ENCODE measurements around the gene UNKL. TPM values are rescaled to one million over a fixed set of nuclear protein-coding genes. Genes with fewer than 3 reads are reported as not detected.

Gene UNKL
- total and polyA plus RNA-seq, 7 experiments from 2014 or later, result 4.0 to 152 (median 95.3) TPM

DNA sequence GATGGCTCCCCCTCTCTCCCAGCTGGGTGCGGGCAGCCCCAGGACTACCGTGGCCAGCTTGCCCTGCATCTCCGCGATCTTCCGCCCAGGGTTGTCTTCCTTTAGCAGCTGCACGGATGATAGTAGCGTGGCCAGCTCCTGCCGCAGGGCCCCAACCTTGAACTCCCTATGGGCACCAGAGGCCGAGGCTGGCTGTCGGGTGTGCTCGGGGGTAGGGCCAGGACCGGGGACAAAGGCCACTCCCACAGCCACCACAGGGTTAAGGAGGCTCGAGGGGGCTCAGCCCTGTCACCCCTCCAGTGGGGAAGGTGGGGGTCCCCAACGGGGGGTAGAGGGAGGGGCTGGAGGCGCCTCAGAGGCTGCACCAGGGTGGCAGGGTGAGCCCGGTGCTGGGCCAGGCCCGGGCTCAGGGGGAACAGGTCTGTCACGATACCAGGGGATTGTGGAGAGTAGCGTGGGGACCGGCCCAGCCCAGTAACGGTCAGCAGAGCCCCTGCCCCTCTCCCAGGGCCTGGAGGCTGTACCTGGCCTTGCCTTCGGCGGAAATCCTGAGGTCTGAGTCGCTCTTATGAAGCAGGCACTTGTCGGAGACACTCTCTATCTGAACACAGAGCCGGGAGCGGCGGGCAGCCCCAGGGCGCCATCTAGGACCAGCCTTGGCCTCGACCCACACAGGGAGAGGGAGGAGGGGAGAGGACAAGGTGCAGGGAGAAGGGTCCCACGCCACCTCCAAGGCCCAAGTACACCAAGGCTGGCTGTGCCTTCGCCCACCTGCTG, 21.6 kb upstream of the UNKL start:
- ATAC-seq, result no peak
- no peak for DNase-seq
- H3K27ac Mint-ChIP-seq, result no peak overlapping the region
- peaks cover 0 to 3% (median 0%) of the 10 kb centered on the region in 7 donors for H3K4me1 Mint-ChIP-seq
- Histone ChIP-seq H3K9me3 (ENCODE audit: control insufficient read depth in 2 of 3, low read length in 3 of 3) (no peaks in the 10 kb centered on the region), H3K27me3 (ENCODE audit: control insufficient read depth in 2 of 2, insufficient read depth in 2 of 2, low read length in 2 of 2) (no peaks in the 10 kb centered on the region), H3K36me3 (ENCODE audit: control insufficient read depth in 2 of 3, insufficient read depth in 3 of 3, low read length in 3 of 3) (peaks cover 0 to 6% (median 0%) of the 10 kb centered on the region in 3 experiments), H3K27ac (ENCODE audit: low read depth, low read length) (no peak overlapping the region), H3K4me3 (ENCODE audit: low read length) (no peak overlapping the region), H3K4me1 (ENCODE audit: control insufficient read depth in 2 of 2, insufficient read depth in 2 of 2, low read length in 2 of 2) (no peaks in the 10 kb centered on the region)
- intact Hi-C loops (cut with micrococcal nuclease), result no loop called here
- H3K27me3 Mint-ChIP-seq, result peaks cover 0 to 2% (median 0%) of the 10 kb centered on the region in 5 donors
- ChIA-PET POLR2A (no interaction called here), CTCF (interaction anchor here (0.6 kb wide), 1 partner anchor 799 kb away, joined by 3 read pairs; no protein-coding TSS in a partner anchor)
- no peak overlapping the region for H3K4me3 Mint-ChIP-seq
- no peaks in the 10 kb centered on the region for H3K36me3 Mint-ChIP-seq
- H3K9me3 Mint-ChIP-seq, result no peaks in the 10 kb centered on the region

DNA sequence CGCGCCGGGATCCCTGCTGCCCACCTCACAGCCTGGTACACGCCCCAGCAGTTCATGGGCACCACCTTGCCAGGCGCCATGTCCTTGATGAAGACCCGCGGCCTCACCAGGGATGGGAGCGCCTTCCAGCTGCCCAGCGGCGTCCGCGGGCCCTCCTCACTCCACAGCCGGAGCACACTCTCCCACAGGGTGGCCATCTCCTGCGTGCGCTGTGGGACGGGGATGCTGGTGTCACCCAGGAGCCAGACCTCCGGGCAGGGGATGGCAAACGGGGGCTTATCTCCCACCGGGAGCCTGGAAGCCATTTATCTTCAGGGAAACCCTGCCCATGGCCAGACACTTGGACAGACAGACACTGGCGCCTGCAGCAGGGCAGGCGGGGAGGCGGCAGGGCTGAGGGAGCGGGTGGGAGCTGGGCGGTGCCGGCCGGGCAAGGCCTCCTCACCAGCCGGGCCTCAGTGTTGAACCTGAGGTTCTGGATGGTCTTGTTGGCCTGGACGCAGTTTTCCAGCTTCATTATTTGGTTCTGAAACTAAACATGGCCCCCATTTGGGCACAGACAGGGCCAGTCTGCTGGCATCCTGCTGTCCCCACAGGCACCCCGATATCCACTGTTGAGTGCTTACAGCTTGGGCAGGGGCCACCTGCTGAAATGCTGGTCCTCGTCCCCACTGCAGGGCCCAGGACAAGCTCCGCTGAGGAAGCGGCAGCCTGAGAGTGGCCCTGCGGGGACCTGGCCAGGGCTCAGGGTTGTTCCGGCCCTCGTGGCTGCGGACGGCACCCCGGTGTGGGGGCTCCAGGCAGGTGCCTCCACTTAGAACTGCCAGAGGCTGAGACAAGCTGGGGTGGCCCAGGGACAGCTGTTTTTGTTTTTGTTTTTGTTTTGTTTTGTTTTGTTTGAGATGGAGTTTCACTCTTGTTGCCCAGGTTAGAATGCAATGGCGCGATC, 20.4 kb upstream of the UNKL start:
- no peak for ATAC-seq
- no peak for DNase-seq
- ChIA-PET CTCF (no interaction called here), POLR2A (no interaction called here)
- H3K27me3 Mint-ChIP-seq, result peaks cover 0 to 2% (median 0%) of the 10 kb centered on the region in 5 donors
- intact Hi-C loops (cut with micrococcal nuclease), result no loop called here
- H3K27ac Mint-ChIP-seq, result no peak overlapping the region
- peaks cover 0 to 3% (median 0%) of the 10 kb centered on the region in 7 donors for H3K4me1 Mint-ChIP-seq
- H3K4me3 ChIP-seq (ENCODE audit: low read length), result no peak overlapping the region
- no peaks in the 10 kb centered on the region for H3K9me3 ChIP-seq (ENCODE audit: control insufficient read depth in 2 of 3, low read length in 3 of 3)
- no peaks in the 10 kb centered on the region for H3K9me3 Mint-ChIP-seq
- H3K4me3 Mint-ChIP-seq, result no peak overlapping the region
- H3K27me3 ChIP-seq (ENCODE audit: control insufficient read depth in 2 of 2, insufficient read depth in 2 of 2, low read length in 2 of 2), result no peaks in the 10 kb centered on the region
- no peak overlapping the region for H3K27ac ChIP-seq (ENCODE audit: low read depth, low read length)
- H3K36me3 ChIP-seq (ENCODE audit: control insufficient read depth in 2 of 3, insufficient read depth in 3 of 3, low read length in 3 of 3), result peaks cover 0 to 6% (median 0%) of the 10 kb centered on the region in 3 experiments
- H3K36me3 Mint-ChIP-seq, result no peaks in the 10 kb centered on the region
- H3K4me1 ChIP-seq (ENCODE audit: control insufficient read depth in 2 of 2, insufficient read depth in 2 of 2, low read length in 2 of 2), result no peaks in the 10 kb centered on the region

DNA sequence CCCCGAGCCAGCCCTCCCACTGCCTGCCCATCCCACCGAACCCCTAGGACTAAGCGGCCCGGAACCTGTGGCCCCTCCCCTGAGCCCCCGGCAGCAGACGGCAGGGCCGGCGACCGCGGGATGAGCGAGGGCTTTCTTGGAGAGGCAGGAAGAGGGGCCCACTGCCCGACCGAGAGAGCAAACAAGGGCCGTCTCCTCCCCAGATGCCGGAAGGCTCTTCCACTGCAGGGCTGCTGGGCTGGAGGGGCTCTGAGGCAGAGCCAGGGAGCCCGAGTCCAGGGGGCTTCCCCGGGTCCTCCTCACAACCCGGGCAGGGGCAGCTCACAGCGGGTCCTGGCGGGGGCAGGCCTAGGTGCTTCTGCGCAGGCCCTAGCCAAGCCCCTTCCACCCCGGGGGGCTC, 19.3 kb upstream of the UNKL start:
- Histone ChIP-seq H3K36me3 (ENCODE audit: control insufficient read depth in 2 of 3, insufficient read depth in 3 of 3, low read length in 3 of 3) (peaks cover 0 to 6% (median 0%) of the 10 kb centered on the region in 3 experiments), H3K4me1 (ENCODE audit: control insufficient read depth in 2 of 2, insufficient read depth in 2 of 2, low read length in 2 of 2) (no peaks in the 10 kb centered on the region), H3K27ac (ENCODE audit: low read depth, low read length) (peak overlapping the region; percentile 63), H3K4me3 (ENCODE audit: low read length) (no peak overlapping the region), H3K27me3 (ENCODE audit: control insufficient read depth in 2 of 2, insufficient read depth in 2 of 2, low read length in 2 of 2) (no peaks in the 10 kb centered on the region), H3K9me3 (ENCODE audit: control insufficient read depth in 2 of 3, low read length in 3 of 3) (no peaks in the 10 kb centered on the region)
- H3K36me3 Mint-ChIP-seq, result no peaks in the 10 kb centered on the region
- peak overlapping the region in 1 of 10 donors; percentile 14 for H3K4me3 Mint-ChIP-seq
- no peak overlapping the region for H3K27ac Mint-ChIP-seq
- no peak for ATAC-seq
- H3K9me3 Mint-ChIP-seq, result no peaks in the 10 kb centered on the region
- CTCF ChIA-PET, result no interaction called here
- H3K27me3 Mint-ChIP-seq, result peaks cover 0 to 2% (median 0%) of the 10 kb centered on the region in 5 donors
- no peak for DNase-seq
- POLR2A ChIA-PET, result interaction anchor here (1.7 kb wide), 1 partner anchor 59 kb away, joined by 6 read pairs; no protein-coding TSS in a partner anchor
- intact Hi-C loops (cut with micrococcal nuclease), result no loop called here
- H3K4me1 Mint-ChIP-seq, result peaks cover 0 to 3% (median 0%) of the 10 kb centered on the region in 7 donors

DNA sequence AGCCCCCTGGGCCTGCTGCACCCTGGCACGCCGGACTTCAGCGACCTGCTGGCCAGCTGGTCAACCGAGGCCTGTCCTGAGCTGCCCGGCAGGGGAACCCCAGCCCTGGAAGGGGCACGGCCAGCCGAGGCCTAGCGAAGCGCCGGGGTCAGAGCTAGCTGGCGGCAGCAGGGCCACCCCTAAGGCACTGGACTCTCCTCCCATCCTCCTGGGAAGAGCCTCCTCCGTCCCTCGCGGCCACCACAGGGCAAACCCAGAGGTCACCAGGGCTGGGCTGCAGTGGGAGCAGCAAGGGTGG, 18.7 kb upstream of the UNKL start:
- ChIA-PET CTCF (no interaction called here), POLR2A (interaction anchor here (0.9 to 1.7 kb wide), 6 partner anchors 12 to 394 kb away, joined by 3 to 18 read pairs (median 5); partner anchors contain the start of genes FAHD1, HAGH and UQCC4)
- Mint-ChIP-seq H3K27me3 (peaks cover 0 to 2% (median 0%) of the 10 kb centered on the region in 5 donors), H3K27ac (no peak overlapping the region), H3K4me1 (peaks cover 0 to 3% (median 0%) of the 10 kb centered on the region in 7 donors), H3K4me3 (peak overlapping the region in 1 of 10 donors; percentile 74), H3K36me3 (no peaks in the 10 kb centered on the region), H3K9me3 (no peaks in the 10 kb centered on the region)
- Histone ChIP-seq H3K9me3 (ENCODE audit: control insufficient read depth in 2 of 3, low read length in 3 of 3) (no peaks in the 10 kb centered on the region), H3K36me3 (ENCODE audit: control insufficient read depth in 2 of 3, insufficient read depth in 3 of 3, low read length in 3 of 3) (peaks cover 0 to 6% (median 0%) of the 10 kb centered on the region in 3 experiments), H3K27ac (ENCODE audit: low read depth, low read length) (peak overlapping the region; percentile 63), H3K4me3 (ENCODE audit: low read length) (no peak overlapping the region), H3K27me3 (ENCODE audit: control insufficient read depth in 2 of 2, insufficient read depth in 2 of 2, low read length in 2 of 2) (no peaks in the 10 kb centered on the region), H3K4me1 (ENCODE audit: control insufficient read depth in 2 of 2, insufficient read depth in 2 of 2, low read length in 2 of 2) (no peaks in the 10 kb centered on the region)
- no peak for ATAC-seq
- intact Hi-C loops (cut with micrococcal nuclease), result no loop called here
- DNase-seq, result no peak

DNA sequence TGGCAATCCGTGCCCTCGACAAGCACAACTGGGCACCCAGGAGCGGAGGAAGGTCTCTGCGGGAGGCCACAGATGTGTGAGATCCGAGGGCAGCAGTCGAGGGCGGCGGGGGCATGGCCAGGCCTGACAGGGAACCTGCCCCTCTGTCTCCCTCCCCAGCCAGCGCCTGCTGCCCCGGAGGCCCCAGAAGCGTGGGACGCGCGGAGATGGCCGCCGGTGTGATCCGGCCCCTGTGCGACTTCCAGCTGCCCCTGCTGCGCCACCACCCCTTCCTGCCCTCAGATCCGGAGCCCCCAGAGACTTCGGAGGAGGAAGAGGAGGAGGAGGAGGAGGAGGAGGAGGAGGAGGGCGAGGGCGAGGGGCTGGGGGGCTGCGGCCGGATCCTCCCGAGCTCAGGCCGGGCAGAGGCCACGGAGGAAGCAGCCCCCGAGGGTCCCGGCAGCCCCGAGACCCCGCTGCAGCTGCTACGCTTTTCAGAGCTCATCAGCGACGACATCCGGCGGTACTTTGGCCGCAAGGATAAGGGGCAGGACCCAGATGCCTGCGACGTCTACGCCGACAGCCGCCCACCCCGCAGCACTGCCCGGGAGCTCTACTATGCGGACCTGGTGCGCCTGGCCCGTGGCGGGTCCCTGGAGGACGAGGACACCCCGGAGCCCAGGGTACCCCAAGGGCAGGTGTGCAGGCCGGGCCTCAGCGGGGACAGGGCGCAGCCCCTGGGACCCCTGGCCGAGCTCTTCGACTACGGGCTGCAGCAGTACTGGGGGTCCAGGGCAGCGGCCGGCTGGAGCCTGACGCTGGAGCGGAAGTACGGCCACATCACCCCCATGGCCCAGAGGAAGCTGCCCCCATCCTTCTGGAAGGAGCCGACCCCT, 18.1 kb upstream of the UNKL start:
- H3K27ac Mint-ChIP-seq, result peak overlapping the region in 4 of 9 donors; percentile 46 to 85 (median 58)
- Histone ChIP-seq H3K9me3 (ENCODE audit: control insufficient read depth in 2 of 3, low read length in 3 of 3) (no peaks in the 10 kb centered on the region), H3K27ac (ENCODE audit: low read depth, low read length) (peak overlapping the region; percentile 63), H3K36me3 (ENCODE audit: control insufficient read depth in 2 of 3, insufficient read depth in 3 of 3, low read length in 3 of 3) (peaks cover 0 to 6% (median 0%) of the 10 kb centered on the region in 3 experiments), H3K4me3 (ENCODE audit: low read length) (peak overlapping the region; percentile 24), H3K4me1 (ENCODE audit: control insufficient read depth in 2 of 2, insufficient read depth in 2 of 2, low read length in 2 of 2) (no peaks in the 10 kb centered on the region), H3K27me3 (ENCODE audit: control insufficient read depth in 2 of 2, insufficient read depth in 2 of 2, low read length in 2 of 2) (no peaks in the 10 kb centered on the region)
- ChIA-PET POLR2A (interaction anchor here (0.6 to 1.7 kb wide), 8 partner anchors 11 to 394 kb away, joined by 3 to 18 read pairs (median 5); partner anchors contain the start of genes FAHD1, HAGH and UQCC4), CTCF (interaction anchor here (0.6 kb wide), 1 partner anchor 1460 kb away, joined by 4 read pairs; no protein-coding TSS in a partner anchor)
- intact Hi-C loops (cut with micrococcal nuclease), result no loop called here
- peaks cover 0 to 2% (median 0%) of the 10 kb centered on the region in 5 donors for H3K27me3 Mint-ChIP-seq
- H3K4me1 Mint-ChIP-seq, result peaks cover 0 to 3% (median 0%) of the 10 kb centered on the region in 7 donors
- peak overlapping the region in 9 of 10 donors; percentile 21 to 74 (median 51) for H3K4me3 Mint-ChIP-seq
- no peaks in the 10 kb centered on the region for H3K36me3 Mint-ChIP-seq
- DNase-seq, result no peak
- no peaks in the 10 kb centered on the region for H3K9me3 Mint-ChIP-seq
- no peak for ATAC-seq

Data from naive thymus-derived CD4-positive, alpha-beta T cell (primary cell).